Stimulated activated CD8-positive, alpha-beta memory T cell treated with anti-CD3 and anti-CD28 coated beads, Interleukin-4, amount 100 ng/mL, for 48 hours (primary cell): ENCODE results near the gene UBLCP1.
"Not testable (repeated sequence)": the region's sequence is repeated elsewhere in the genome, so short reads cannot be mapped to it uniquely, and the experiment has no call there.

Source experiments
- DNase-seq: peaks from one replicate; pipeline ENCODE4 v3.0.0-alpha.2; 2020

UBLCP1 gene

DNA sequence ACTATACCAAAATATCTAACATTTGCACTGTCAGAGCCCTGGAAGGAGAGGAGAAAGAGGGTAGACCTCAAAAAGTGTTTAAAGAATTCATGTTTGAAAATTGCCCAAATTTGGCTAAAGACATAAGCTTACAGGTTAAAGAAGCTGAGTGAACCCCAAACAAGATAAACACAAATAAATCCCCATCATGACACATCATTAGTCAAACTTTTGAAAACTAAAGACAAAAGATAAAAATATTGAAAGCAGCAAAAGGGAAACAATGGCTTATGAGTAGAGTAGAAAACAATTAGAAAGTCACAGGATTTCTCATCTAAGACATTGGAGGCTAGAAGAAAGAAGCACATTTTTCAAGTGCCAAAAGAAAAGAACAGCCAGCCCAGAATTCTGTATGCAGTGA, 6.1 kb upstream of the UBLCP1 start:
- no peak for DNase-seq

GRCh38 chr5:159257629-159258283, 5.3 kb upstream of the UBLCP1 start:
- DNase-seq = no peak

- no peak for DNase-seq
Observed at GRCh38 chr5:159258361-159258760, 4.7 kb upstream of the UBLCP1 start.

DNA sequence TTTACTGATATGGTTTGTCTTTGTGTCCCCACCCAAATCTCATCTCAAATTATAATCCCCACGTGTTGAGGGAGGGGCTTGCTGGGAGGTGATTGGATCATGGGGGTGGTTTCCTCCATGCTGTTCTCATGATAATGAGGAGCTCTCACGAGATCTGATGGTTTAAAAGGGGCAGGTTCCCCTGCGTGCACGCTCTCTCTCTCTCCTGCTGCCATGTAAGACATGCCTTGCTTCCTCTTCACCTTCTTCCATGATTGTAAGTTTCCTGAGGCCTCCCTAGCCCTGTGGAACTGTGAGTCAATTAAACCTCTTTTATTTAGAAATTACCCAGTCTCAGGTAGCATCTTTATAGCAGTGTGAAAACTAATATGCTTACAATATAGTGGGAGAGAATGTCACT, 2.9 kb upstream of the UBLCP1 start:
- DNase-seq = not testable (repeated sequence)

DNA sequence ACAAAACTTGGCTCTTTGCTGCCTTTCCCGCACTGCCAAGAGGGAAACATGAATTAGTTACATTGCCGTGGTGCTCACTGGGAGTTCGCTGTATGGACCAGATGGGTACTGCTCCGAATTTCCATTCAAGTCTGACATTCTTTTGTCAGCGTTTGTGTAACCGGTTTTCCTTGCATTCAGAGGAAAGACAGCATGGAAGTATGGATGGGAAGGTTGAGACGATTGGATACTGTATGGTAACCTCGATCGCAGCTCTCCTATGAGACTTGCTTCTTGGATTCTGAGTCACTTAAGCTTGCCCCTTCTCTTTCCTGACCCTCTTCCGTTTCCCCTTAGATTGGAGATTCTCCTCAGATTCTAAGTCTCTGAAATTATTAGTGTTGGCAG, 625 bp upstream of the UBLCP1 start:
- DNase-seq = no peak

DNA sequence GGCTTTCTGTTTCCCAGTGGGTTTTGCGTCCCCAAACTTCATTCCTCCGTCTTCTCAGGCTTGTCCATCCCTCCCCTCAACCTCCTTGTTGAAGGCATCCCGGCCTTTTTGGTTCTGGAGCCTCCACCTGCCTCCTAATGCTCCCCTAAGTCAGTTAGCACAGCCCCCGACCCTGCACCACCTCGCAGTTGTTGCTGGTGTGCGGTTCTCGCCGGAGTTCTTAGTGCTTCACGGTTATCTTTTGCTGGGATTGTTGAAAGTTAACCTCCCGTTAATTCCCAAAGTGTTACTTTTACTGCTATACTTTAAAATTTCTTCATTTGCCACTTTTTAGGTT, 447 bp downstream of the UBLCP1 start:
- no peak for DNase-seq

GRCh38 chr5:159266764-159267163, 3.7 kb downstream of the UBLCP1 start:
- not testable (repeated sequence) for DNase-seq

DNA sequence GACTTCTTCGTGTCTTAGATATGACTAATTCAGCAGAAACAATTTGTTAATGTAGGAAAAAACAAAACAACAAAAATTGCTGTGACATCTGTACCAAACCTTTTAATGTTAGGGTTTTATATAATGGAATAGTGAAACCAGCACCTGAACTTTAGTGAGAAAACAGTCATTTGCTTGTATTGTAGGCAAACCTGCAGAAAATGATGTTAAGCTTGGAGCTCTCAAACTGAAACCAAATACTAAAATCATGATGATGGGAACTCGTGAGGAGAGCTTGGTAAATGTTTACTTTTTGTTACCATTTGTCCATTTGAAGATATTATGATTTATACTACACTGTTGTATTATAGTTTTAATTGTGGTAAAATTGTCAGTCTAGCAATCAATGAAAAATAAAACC, 6.6 kb downstream of the UBLCP1 start:
- no peak for DNase-seq

- DNase-seq = no peak
Observed at GRCh38 chr5:159273923-159274322, 10.8 kb downstream of the UBLCP1 start.

DNA sequence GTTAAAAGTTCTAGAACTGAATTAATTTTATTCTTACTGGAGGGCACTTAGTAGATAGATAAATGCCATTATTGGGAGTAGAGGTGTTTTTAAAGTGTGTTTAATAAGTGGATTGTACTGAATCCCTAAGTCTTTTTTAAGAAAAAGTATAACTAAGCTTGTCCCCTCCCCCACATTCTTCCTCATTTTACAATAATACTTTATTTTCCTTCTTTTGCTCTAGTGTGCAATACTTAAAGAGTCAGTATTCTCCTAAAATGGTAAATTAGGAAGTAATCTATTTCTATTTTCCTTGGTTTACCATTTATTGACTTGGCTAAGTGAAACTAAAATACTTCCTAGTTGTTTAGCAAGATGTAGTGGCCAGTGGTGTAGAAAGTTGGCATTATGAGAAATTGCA, 11.6 kb downstream of the UBLCP1 start:
- no peak for DNase-seq

DNA sequence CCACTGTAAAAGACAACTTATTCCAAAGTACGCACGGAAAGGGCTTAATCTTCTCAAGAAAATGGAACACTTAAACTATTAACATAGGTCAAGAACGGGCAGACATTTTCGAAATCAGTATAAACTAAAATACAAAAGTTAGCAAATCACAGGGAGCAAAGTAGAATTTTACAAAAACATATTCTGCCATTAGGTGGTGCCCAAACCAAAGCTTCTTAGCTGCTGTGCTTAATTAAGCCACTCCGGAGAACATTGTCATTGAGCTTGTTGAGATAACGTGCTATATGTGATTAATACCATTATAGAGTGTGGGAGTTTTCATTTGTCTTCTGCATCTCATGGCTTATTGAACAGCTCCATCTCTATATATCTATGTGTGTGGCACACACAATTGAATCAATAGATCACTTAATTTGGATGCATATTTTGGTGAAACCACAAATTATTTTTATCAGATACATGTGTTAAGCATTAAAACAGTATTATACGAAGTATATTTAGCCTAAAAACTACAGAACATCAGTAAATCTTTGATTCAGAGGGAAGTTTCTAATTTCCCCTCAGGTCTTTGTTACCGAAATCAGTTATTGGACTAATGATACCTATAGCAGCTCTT, 23.4 kb downstream of the UBLCP1 start:
- DNase-seq = no peak

GRCh38 chr5:159290741-159291140, 27.7 kb downstream of the UBLCP1 start:
- no peak for DNase-seq

DNA sequence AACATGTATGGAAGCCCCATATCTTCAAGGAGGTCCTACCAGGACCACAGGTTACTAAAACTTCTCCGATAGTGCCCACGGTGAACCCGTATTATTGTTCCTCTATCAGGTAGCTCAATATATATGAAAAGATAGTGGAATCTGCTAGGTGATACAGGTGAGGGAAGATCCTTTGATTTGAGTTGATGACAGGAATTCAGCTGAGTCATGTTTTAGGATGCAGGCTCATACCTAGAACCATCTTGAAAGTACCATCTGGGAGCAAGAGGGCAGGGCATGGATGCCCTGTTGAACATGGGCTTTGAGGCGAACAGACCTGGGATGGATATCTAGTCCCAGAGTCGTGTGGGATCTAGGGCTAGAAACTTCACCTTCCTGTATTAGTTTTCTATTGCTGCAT, 31.8 kb downstream of the UBLCP1 start:
- DNase-seq = no peak

DNA sequence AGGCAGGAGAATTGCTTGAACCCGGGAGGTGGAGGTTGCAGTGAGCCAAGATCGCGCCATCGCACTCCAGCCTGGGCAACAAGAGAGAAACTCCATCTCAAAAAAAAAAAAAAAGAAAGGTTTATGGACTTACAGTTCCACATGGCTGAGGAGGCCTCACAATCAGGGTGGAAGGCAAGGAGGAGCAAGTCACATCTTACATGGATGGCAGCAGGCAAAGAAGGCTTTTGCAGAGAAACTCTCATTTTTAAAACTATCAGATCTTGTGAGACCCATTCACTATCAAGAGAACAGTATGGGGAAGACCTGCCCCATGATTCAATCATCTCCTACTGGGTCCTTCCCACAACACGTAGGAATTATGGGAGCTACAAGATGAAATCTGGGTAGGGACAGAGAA, 34.2 kb downstream of the UBLCP1 start:
- DNase-seq = not testable (repeated sequence)

DNA sequence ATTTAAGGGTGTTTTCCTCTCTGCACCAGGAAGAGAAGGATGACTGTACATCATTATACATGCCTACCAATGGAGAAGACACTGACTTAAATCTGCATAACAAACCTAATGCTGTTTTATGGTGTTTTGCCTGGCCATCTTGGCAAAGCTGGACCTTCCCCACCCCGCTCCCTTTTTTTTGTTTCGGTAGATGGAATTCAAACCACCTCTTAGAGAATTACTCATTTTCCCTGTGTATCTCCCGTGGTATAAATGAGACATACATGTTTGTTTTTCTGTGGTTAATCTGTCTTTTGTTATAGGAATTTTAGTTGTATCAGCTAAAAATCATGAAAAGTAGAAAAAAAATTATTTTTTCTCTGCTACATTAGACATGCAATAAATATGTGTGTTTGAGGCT, 38.4 kb downstream of the UBLCP1 start:
- no peak for DNase-seq

DNA sequence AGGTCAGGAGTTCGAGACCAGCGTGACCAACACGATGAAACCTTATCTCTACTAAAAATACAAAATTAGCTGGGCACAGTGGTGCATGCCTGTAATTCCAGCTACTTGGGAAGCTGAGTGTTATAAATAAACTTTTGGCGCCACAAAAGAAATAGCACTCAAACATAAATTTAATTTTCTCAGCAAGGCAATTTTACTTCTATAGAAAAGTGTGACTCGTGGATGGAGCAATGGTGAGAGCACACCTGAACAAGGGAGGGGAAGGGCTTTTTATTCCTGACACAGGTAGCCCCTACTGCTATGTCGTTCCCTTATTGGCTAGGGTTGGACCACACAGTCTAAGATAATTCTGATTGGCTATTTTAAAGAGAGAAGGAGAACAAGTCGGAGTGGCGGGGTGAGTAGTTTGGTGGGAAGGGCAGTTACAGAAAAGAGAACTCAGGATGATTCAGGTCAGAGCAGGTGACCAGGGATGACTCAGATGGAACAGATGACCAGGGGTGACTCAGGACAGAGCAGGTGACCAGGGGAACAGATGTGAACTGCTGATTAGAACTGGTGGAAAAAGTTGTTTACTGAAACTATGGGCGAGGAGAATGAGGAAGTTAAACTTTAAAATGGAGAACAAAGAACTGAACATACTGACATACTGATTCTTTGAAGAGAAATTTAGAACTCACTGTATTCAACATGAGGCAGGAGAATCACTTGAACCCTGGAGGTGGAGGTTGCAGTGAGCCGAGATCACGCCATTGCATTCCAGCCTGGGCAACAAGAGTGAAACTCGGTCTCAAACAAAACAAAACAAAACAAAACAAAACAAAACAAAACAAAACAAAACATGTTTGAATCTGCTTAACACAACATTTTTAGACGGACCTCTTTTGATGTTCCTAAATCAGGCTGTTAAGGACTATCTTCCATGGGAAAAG, 39.1 kb downstream of the UBLCP1 start:
- not testable (repeated sequence) for DNase-seq

GRCh38 chr5:159303286-159303685, 40.2 kb downstream of the UBLCP1 start:
- no peak for DNase-seq

- no peak for DNase-seq
Observed at GRCh38 chr5:159304961-159305595, 42.0 kb downstream of the UBLCP1 start.

- no peak for DNase-seq
Observed at GRCh38 chr5:159309689-159310433, 46.8 kb downstream of the UBLCP1 start.

- peak; percentile 44 for DNase-seq
Observed at GRCh38 chr5:159310511-159310910, 47.4 kb downstream of the UBLCP1 start.

- no peak for DNase-seq
Observed at GRCh38 chr5:159311063-159311462, 48.0 kb downstream of the UBLCP1 start.

DNA sequence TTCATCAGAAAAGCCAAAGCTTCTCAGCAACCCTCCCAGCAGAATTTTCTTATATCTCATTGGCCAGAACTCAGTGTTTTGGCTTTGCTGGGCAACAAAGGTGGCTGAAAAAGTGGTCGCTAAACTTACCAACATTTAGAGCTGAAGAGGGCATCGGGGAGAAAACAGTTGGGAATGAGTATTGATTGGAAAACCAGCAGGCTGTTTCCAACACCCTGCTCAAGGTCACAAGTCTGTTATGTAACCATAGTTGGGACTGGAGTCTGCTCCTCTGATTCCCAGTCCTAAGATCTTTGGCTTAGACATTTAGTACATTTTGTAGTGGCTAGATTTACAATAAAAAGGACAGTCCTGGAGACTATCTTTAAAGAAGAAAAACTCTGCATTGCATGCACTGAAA, 50.1 kb downstream of the UBLCP1 start:
- DNase-seq = no peak
